CD4-positive, alpha-beta T cell treated with Interleukin-2 at 100 ng/mL for 4 hours (primary cell): ENCODE results near the gene FER.
"Not testable (repeated sequence)": the region's sequence is repeated elsewhere in the genome, so short reads cannot be mapped to it uniquely, and the experiment has no call there.

Experiments used
- DNase-seq: peaks from one replicate; pipeline ENCODE4 v3.0.0-alpha.2; 2020; ENCODE audit warnings: low spot score

Gene FER

DNA sequence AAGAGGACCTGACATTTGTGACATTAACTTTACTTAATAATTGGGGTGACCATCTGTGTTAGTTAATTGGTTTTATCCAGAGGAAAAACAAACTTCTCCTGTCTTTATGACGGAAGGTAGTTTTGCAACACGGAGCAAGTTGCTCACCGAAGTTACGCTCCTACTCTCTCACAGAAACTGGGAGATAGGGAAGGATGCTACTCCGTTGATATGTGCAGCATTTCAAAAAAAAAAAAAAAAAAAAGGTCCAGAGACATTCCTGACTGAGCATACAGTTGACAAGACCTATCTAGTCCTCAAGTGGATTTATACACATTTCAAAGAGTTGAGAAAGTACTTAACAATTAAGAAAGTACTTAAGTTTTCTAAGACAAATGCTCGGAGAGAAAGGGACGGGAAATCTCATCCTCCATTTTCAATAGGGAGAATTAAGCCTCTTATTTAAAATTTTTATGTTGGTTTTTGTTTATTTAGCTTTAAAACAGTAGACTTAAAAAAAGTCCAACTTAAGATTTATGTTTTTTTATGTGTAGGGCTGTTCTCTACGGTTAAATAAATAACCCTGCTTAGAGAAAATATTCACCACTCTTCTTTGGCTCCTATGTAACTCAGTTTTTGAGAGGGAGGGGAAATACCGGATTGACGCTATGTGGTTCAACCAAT, 455 bp upstream of the FER start:
- DNase-seq = no peak

DNA sequence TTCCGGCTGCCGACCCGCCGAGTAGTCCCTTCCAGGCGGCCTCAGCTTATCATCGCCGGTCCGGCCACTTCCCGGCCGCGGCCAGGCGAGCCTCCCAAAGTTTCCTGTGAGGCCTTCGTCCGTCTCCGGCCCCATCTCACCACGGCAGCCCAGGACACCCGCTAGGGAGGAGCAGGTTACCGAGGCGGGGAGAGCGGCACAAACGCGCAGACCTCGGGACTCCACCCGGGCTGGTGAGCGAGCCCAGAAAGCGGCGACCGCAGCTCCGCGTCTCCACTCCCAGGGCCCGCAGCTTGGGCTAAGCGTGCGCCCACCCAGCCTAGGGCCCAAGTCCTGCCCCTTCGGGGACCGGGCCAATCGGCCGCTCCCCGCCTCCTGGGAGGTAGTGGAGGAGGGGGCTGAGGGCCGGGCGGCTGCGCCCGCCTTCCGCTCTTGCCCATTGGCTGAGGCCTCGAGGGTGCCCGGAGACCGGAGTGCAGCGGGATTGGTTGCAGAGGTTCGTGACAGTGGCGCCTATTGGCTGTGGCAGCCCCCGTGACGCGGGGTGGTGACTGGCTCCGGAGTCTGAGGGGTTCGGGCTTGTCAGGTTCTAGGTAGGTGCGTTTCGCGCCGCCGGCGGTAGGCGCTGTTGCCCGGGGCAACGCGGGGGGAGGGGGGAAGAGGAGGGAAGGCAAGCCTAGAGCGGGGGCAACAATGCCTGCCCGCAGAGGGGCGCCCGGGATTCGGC, 867 bp downstream of the FER start:
- peak; percentile 98 for DNase-seq

GRCh38 chr5:108749128-108749861, 1.6 kb downstream of the FER start:
- peak; percentile 17 for DNase-seq

DNA sequence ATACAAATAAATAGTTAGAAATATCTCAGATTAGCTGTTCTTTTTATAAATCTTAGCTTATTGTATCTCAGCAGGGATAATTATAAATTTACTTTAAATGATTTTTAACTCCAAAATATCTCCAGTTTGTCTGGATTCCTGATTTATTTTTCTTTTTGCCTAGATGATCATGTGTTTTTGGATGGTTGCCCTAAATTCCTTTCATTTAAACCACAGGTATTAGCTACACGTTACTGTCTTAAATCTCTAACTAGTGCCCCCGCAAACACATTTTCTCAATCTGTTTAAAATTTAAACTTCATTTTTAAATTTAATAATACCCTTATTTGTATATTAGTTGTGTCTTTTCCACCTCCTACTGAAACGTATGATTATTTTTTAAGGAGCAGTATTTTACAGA, 5.6 kb downstream of the FER start:
- DNase-seq = no peak

DNA sequence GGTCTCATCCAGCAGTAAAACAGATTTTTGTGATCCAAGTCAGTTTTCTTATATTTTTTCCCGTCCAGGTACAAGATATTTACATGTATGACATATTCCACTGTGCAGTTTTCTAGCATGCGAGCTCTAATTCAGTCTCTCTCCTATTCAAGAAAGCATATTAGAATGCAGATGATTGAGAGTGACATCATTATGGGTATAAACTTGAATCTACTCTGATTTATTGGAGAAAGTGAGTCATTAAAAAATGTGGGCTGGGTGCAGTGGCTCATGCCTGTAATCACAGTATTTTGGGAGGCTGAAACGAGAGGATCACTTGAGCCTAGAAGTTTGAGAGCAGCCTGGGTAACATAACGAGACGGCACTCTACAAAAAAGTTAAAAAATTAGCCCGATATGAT, 6.2 kb downstream of the FER start:
- DNase-seq = no peak

DNA sequence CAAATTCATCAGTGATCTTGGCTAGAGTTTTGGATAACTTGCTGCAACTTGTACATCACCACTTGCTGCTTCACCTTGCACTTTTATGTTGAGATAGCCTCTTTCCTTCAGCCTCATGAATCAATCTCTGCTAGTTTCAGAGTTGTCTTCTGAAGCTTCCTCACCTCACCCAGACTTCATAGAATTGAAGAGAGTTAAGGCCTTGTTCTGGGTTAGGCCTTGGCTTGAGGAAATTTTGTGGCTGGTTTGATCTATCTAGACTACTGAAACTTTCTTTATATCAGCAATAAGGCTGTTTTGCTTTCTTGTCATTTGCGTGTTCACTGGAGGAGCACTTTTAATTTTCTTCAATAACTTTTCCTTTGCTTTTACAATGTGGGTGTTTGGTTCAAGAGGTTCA, 12.8 kb downstream of the FER start:
- peak; percentile 4 for DNase-seq

DNA sequence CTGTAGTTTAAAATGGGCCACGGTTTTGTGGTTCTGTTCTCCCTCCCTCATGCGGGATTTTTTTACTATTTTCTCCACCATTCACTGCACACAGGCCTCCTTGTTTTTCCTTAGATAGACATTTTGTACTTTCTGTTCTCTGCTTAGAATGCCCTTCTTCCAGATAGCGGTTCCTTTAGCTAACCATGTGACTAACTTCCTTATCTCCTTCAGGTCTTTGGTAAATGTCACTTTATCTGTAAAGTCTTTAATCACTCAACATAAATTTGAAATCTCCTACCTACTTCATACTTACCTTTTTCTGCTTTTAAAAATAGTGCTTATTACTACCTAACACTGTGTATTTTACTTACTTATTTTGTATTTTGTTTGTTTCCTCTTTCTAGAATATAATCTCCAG, 15.0 kb downstream of the FER start:
- no peak for DNase-seq

GRCh38 chr5:108763222-108763916, 15.7 kb downstream of the FER start:
- DNase-seq = no peak

GRCh38 chr5:108765647-108766046, 17.9 kb downstream of the FER start:
- DNase-seq = no peak

DNA sequence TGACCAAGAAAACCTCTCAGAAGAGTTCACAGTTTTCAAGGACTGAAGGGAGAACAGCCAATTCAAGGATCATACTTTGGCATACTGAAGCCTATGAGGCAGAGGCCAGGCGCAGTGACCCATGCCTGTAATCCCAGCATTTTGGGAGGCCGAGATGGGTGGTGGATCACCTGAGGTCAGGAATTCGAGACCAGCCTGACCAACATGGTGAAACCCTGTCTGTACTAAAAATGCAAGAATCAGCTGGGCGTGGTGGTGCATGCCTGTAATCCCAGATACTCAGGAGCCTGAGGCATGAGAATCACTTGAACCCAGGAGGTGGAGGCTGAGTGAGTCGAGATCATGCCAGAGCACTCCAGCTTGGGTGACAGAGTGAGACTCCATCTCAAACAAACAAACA, 19.2 kb downstream of the FER start:
- DNase-seq = not testable (repeated sequence)

DNA sequence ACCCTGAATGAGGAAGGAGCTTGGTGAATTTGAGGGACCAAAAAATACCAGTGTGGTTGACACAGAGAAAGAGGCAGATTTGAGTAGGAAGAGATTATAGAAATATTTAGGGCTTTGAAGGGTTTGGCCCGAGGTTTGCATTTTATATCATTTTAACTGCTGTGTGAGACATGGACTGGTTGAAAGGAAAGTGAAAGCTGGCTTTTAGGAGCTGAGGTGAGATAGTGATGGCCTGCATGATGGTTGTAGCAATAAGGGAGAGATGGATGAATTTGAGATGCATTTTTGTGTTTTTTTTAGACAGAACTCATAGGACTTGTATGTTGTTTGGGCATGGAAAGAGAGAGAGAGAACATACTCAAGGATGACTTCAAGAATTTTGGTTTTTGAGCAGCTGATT, 21.7 kb downstream of the FER start:
- no peak for DNase-seq

GRCh38 chr5:108772626-108773025, 24.9 kb downstream of the FER start:
- DNase-seq = no peak

GRCh38 chr5:108773330-108773729, 25.6 kb downstream of the FER start:
- DNase-seq = no peak

DNA sequence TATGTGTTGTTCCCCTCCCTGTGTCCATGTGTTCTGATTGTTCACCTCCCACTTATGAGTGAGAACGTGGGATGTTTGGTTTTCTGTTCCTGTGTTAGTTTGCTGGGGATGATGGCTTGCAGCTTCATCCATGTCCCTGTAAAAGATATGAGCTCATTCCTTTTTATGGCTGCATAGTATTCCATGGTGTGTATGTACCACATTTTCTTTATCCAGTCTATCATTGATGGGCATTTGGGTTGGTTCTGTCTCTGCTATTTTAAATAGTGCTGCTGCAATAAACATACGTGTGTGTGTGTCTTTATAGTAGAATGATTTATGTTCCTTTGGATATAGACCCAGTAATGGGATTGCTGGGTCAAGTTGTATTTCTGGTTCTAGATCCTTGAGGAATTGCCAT, 26.4 kb downstream of the FER start:
- not testable (repeated sequence) for DNase-seq

DNA sequence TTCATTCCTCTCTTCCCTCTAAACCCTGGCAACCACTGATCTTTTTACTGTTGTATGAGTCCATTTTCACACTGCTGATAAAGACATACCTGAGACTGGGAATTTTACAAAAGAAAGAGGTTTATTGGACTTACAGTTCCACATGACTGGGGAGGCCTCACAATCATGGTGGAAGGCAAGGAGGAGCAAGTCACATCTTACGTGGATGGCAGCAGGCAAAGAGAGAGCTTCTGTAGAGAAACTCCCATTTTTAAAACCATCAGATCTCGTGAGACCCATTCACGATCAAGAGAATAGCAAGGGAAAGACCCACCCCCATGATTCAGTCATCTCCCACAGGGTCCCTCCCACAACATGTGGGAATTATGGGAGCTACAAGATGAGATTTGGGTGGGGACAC, 29.9 kb downstream of the FER start:
- not testable (repeated sequence) for DNase-seq

DNA sequence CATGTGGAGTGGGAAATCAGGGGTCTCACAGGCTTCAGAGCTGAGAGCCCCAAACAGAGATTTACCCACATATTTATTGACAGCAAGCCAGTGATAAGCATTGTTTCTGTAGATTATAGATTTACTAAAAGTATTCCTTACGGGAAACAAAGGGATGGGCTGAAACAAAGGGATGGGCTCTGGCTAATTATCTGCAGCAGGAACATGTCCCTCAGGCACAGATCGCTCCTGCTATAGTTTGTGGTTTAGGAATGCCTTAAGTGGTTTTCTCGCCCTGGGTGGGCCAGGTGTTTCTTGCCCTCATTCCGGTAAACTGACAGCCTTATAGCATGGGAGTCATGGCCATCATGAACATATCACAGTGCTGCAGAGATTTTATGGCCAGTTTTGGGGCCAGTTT, 36.9 kb downstream of the FER start:
- not testable (repeated sequence) for DNase-seq

DNA sequence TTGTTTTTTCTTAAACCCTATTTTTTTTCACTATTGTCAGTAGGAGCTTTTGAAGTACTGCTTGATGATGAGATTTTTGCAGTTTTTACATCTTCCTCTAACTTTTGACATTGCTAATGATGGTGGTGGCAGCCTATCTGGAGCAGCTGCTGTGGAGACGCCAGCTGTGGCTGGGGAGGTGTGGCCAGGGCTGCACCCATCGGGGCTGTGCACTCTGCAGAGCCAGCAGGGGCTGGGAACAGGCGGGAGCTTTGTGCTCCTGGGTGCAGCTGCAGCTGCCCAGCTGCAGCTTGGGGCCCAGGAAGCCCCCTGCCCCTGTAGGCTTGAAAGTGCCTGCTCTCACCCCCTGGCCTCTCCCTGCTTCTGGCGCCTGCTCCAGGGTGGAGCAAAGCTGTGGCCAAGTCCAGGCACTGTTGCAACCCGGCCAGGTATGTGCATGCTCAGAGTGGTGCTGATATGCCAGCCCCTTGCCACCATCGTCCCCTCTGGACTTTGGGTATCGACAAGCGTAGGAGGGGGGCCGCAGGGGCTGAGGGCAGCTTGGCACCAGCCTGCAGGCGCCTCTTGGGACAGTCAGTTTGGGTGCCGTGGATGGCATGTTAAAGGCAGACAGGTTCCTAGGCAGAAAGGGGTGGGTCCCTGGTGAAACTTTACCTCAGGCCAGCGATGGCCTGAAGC, 39.2 kb downstream of the FER start:
- DNase-seq = no peak

- no peak for DNase-seq
Observed at GRCh38 chr5:108788142-108788541, 40.4 kb downstream of the FER start.

GRCh38 chr5:108793207-108793606, 45.5 kb downstream of the FER start:
- no peak for DNase-seq

GRCh38 chr5:108794349-108794748, 46.7 kb downstream of the FER start:
- DNase-seq = not testable (repeated sequence)

GRCh38 chr5:108797396-108797795, 49.7 kb downstream of the FER start:
- no peak for DNase-seq

DNA sequence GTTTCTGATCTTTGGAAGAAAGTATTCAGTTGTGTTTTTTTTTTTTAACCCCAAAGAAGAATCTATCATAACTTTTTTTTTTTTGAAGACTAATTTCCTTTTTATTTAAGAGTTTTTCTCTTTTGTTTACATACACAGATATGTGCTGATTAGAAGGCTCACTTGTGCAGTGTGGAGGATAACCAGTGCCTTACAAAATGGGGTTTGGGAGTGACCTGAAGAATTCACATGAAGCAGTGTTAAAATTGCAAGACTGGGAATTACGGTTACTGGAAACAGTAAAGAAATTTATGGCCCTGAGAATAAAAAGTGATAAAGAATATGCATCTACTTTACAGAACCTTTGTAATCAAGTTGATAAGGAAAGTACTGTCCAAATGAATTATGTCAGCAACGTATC, 50.3 kb downstream of the FER start:
- DNase-seq = no peak
